HG03460 (cell line): Measurements from ENCODE around the gene TRNAU1AP.
"Not testable (repeated sequence)": the region's sequence is repeated elsewhere in the genome, so short reads cannot be mapped to it uniquely, and the experiment has no call there.

Source experiments
- ATAC-seq: cut with Tn5 transposase; IDR thresholded peaks from one replicate; pipeline ENCODE4 v1.9.1; 2021; ENCODE audit not compliant: unreplicated experiment

Gene TRNAU1AP

GRCh38 chr1:28521502-28522164 is 31.3 kb upstream of the TRNAU1AP start:
- ATAC-seq = no peak

- ATAC-seq = not testable (repeated sequence)
Observed at GRCh38 chr1:28522537-28522936, 30.3 kb upstream of the TRNAU1AP start.

- ATAC-seq = not testable (repeated sequence)
Observed at GRCh38 chr1:28525002-28525642, 27.8 kb upstream of the TRNAU1AP start.

GRCh38 chr1:28526886-28527285 is 26.0 kb upstream of the TRNAU1AP start:
- no peak for ATAC-seq

- no peak for ATAC-seq
Observed at GRCh38 chr1:28530456-28530855, 22.4 kb upstream of the TRNAU1AP start.

- ATAC-seq = no peak
Observed at GRCh38 chr1:28534671-28535070, 18.2 kb upstream of the TRNAU1AP start.

- no peak for ATAC-seq
Observed at GRCh38 chr1:28535180-28535579, 17.7 kb upstream of the TRNAU1AP start.

GRCh38 chr1:28537457-28538199 is 15.3 kb upstream of the TRNAU1AP start:
- no peak for ATAC-seq

GRCh38 chr1:28538286-28538685 is 14.6 kb upstream of the TRNAU1AP start:
- no peak for ATAC-seq

GRCh38 chr1:28540651-28541050 is 12.2 kb upstream of the TRNAU1AP start:
- ATAC-seq = no peak

GRCh38 chr1:28541414-28542015 is 11.4 kb upstream of the TRNAU1AP start:
- not testable (repeated sequence) for ATAC-seq

- ATAC-seq = no peak
Observed at GRCh38 chr1:28545246-28545628, 7.6 kb upstream of the TRNAU1AP start.

- ATAC-seq = no peak
Observed at GRCh38 chr1:28548318-28548717, 4.6 kb upstream of the TRNAU1AP start.

GRCh38 chr1:28551381-28551780 is 1.5 kb upstream of the TRNAU1AP start:
- ATAC-seq = no peak

- ATAC-seq = no peak
Observed at GRCh38 chr1:28560886-28561285, 8.0 kb downstream of the TRNAU1AP start.

GRCh38 chr1:28564310-28564709 is 11.4 kb downstream of the TRNAU1AP start:
- ATAC-seq = no peak

- ATAC-seq = no peak
Observed at GRCh38 chr1:28565040-28565439, 12.2 kb downstream of the TRNAU1AP start.

- no peak for ATAC-seq
Observed at GRCh38 chr1:28565726-28566125, 12.8 kb downstream of the TRNAU1AP start.

- no peak for ATAC-seq
Observed at GRCh38 chr1:28566931-28567330, 14.0 kb downstream of the TRNAU1AP start.

- no peak for ATAC-seq
Observed at GRCh38 chr1:28571911-28572310, 19.0 kb downstream of the TRNAU1AP start.

GRCh38 chr1:28572891-28573290 is 20.0 kb downstream of the TRNAU1AP start:
- not testable (repeated sequence) for ATAC-seq

GRCh38 chr1:28573564-28573963 is 20.7 kb downstream of the TRNAU1AP start:
- no peak for ATAC-seq
